ENCODE results near the gene IKBKG. TPM values are rescaled to one million over a fixed set of nuclear protein-coding genes. Genes with fewer than 3 reads are reported as not detected.
"Not testable (repeated sequence)": the region's sequence is repeated elsewhere in the genome, so short reads cannot be mapped to it uniquely, and the experiment has no call there.

IKBKG gene
- total RNA-seq, 2 experiments from 2014 or later = 51.1 to 56.0 TPM

DNA sequence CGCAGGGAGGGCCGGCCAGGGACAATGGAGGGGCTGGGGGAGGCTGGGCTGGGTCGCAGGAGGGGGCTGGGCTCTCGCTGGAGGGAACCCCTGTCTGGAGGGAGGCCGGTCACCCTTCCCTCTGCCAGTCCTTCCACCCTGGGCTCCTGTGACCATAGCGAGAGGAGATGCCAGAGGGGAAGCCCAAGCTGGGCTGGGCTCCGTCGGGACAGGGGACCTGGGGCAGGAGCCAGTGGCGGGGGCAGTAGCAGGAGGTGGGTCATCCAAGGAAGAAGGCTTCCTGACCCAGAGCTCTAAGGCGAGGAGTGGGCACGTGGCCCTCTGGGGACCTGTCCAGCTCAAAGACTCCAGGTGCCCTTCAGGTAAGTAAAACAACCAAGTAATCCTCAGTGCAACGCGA, 54.8 kb downstream of the IKBKG start:
- Mint-ChIP-seq H3K9me3 (ENCODE audit: insufficient read depth) (no peaks in the 10 kb centered on the region), H3K27me3 (ENCODE audit: low read depth) (no peaks in the 10 kb centered on the region), H3K36me3 (ENCODE audit: low read depth) (no peaks in the 10 kb centered on the region), H3K4me1 (ENCODE audit: low read depth) (peaks cover 23% of the 10 kb centered on the region), H3K27ac (no peak overlapping the region), H3K4me3 (no peak overlapping the region)
- ChIA-PET POLR2A (no interaction called here), CTCF (no interaction called here)
- DNase-seq (no peak), ATAC-seq (no peak)

GRCh38 chrX:154602766-154603437, 55.5 kb downstream of the IKBKG start:
- DNase-seq = no peak
- H3K27me3 Mint-ChIP-seq (ENCODE audit: low read depth) = no peaks in the 10 kb centered on the region
- no peaks in the 10 kb centered on the region for H3K36me3 Mint-ChIP-seq (ENCODE audit: low read depth)
- ChIA-PET CTCF (no interaction called here), POLR2A (no interaction called here)
- no peak overlapping the region for H3K4me3 Mint-ChIP-seq
- no peak for ATAC-seq
- no peaks in the 10 kb centered on the region for H3K9me3 Mint-ChIP-seq (ENCODE audit: insufficient read depth)
- peaks cover 23% of the 10 kb centered on the region for H3K4me1 Mint-ChIP-seq (ENCODE audit: low read depth)
- no peak overlapping the region for H3K27ac Mint-ChIP-seq

- DNase-seq (no peak), ATAC-seq (no peak)
- Mint-ChIP-seq H3K4me3 (no peak overlapping the region), H3K9me3 (ENCODE audit: insufficient read depth) (no peaks in the 10 kb centered on the region), H3K27ac (no peak overlapping the region), H3K27me3 (ENCODE audit: low read depth) (no peaks in the 10 kb centered on the region), H3K4me1 (ENCODE audit: low read depth) (peaks cover 23% of the 10 kb centered on the region), H3K36me3 (ENCODE audit: low read depth) (no peaks in the 10 kb centered on the region)
- ChIA-PET CTCF (no interaction called here), POLR2A (no interaction called here)
These were observed 56.3 kb downstream of the IKBKG start for GRCh38 chrX:154603438-154604430.

GRCh38 chrX:154605566-154605965, 58.1 kb downstream of the IKBKG start:
- no peaks in the 10 kb centered on the region for H3K36me3 Mint-ChIP-seq (ENCODE audit: low read depth)
- CTCF ChIA-PET = no interaction called here
- no peaks in the 10 kb centered on the region for H3K27me3 Mint-ChIP-seq (ENCODE audit: low read depth)
- no peak for ATAC-seq
- no peak for DNase-seq
- peaks cover 12% of the 10 kb centered on the region for H3K4me1 Mint-ChIP-seq (ENCODE audit: low read depth)
- POLR2A ChIA-PET = no interaction called here
- H3K9me3 Mint-ChIP-seq (ENCODE audit: insufficient read depth) = no peaks in the 10 kb centered on the region
- H3K4me3 Mint-ChIP-seq = no peak overlapping the region
- H3K27ac Mint-ChIP-seq = no peak overlapping the region

GRCh38 chrX:154607370-154607769, 60.0 kb downstream of the IKBKG start:
- H3K27me3 Mint-ChIP-seq (ENCODE audit: low read depth) = no peaks in the 10 kb centered on the region
- no peak for DNase-seq
- no peaks in the 10 kb centered on the region for H3K36me3 Mint-ChIP-seq (ENCODE audit: low read depth)
- peaks cover 12% of the 10 kb centered on the region for H3K4me1 Mint-ChIP-seq (ENCODE audit: low read depth)
- ATAC-seq = no peak
- ChIA-PET CTCF (no interaction called here), POLR2A (no interaction called here)
- no peak overlapping the region for H3K27ac Mint-ChIP-seq
- H3K4me3 Mint-ChIP-seq = no peak overlapping the region
- no peaks in the 10 kb centered on the region for H3K9me3 Mint-ChIP-seq (ENCODE audit: insufficient read depth)

- POLR2A ChIA-PET; H3K36me3 Mint-ChIP-seq (ENCODE audit: low read depth); H3K4me3 Mint-ChIP-seq; DNase-seq; H3K27ac Mint-ChIP-seq; H3K27me3 Mint-ChIP-seq (ENCODE audit: low read depth); CTCF ChIA-PET; H3K9me3 Mint-ChIP-seq (ENCODE audit: insufficient read depth); ATAC-seq: not testable (repeated sequence)
- peaks cover 12% of the 10 kb centered on the region for H3K4me1 Mint-ChIP-seq (ENCODE audit: low read depth)
These were observed 60.6 kb downstream of the IKBKG start for GRCh38 chrX:154607976-154608375.

DNA sequence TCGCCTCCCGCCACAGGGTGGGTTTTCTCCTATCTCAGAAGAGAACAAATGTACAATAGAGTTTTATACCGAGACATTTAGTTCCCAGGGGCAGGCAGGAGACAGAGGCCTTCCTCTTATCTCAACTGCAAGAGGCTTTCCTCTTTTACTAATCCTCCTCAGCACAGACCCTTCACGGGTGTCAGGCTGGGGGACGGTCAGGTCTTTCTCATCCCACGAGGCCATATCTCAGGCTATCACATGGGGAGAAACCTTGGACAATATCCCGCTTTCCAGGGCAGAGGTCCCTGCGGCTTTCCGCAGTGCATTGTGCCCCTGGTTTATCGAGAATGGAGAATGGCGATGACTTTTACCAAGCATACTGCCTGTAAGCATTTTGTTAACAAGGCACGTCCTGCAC, 61.4 kb downstream of the IKBKG start:
- H3K27me3 Mint-ChIP-seq (ENCODE audit: low read depth); H3K4me3 Mint-ChIP-seq; H3K9me3 Mint-ChIP-seq (ENCODE audit: insufficient read depth); CTCF ChIA-PET; ATAC-seq; H3K27ac Mint-ChIP-seq; POLR2A ChIA-PET; DNase-seq; H3K36me3 Mint-ChIP-seq (ENCODE audit: low read depth): not testable (repeated sequence)
- H3K4me1 Mint-ChIP-seq (ENCODE audit: low read depth) = peaks cover 12% of the 10 kb centered on the region

GRCh38 chrX:154611146-154611545, 63.7 kb downstream of the IKBKG start:
- H3K27ac Mint-ChIP-seq; H3K36me3 Mint-ChIP-seq (ENCODE audit: low read depth); POLR2A ChIA-PET; DNase-seq; ATAC-seq; H3K27me3 Mint-ChIP-seq (ENCODE audit: low read depth); H3K4me1 Mint-ChIP-seq (ENCODE audit: low read depth); H3K9me3 Mint-ChIP-seq (ENCODE audit: insufficient read depth); H3K4me3 Mint-ChIP-seq: not testable (repeated sequence)
- CTCF ChIA-PET = interaction anchor here (1.6 kb wide), 1 partner anchor 137 kb away, joined by 4 read pairs; no protein-coding TSS in a partner anchor

DNA sequence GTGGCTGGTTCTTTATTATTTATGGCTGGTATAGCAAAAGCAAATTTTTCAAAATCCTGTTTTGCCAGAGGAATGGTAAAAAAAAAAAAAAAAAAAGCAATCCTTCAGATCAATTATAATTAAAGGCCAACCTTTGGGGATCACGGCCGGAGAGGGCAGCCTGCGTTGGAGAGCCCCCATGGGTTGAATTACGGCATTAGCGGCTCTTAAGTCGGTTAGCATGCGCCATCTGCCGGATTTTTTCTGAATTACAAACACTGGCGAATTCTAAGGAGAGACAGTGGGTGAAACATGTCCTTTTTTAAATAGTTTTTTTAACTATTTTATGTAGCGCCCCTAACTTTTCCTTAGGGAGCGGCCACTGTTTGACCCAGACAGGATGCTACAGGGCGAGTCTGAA, 66.2 kb downstream of the IKBKG start:
- POLR2A ChIA-PET; H3K27me3 Mint-ChIP-seq (ENCODE audit: low read depth); H3K4me3 Mint-ChIP-seq; ATAC-seq; H3K9me3 Mint-ChIP-seq (ENCODE audit: insufficient read depth); H3K36me3 Mint-ChIP-seq (ENCODE audit: low read depth); DNase-seq; H3K27ac Mint-ChIP-seq; H3K4me1 Mint-ChIP-seq (ENCODE audit: low read depth); CTCF ChIA-PET: not testable (repeated sequence)

Other genes with a start within 250 kb of the IKBKG start
- gene FLNA, start 173.0 kb upstream of the IKBKG start, total RNA-seq = 1,000 to 10,000 TPM; 1,371 to 1,454 TPM
- 10 to 100 TPM; 65.9 to 66.0 TPM for gene EMD, start 168.3 kb upstream of the IKBKG start, total RNA-seq
- gene RPL10, start 149.2 kb upstream of the IKBKG start, total RNA-seq = 1,000 to 10,000 TPM; 2,758 to 2,862 TPM
- 10 to 100 TPM; 22.5 to 26.5 TPM for gene DNASE1L1, start 138.4 kb upstream of the IKBKG start, total RNA-seq
- 10 to 100 TPM; 76.5 to 77.4 TPM for gene TAFAZZIN, start 136.1 kb upstream of the IKBKG start, total RNA-seq
- 10 to 100 TPM; 41.5 to 43.5 TPM for gene ATP6AP1, start 118.9 kb upstream of the IKBKG start, total RNA-seq
- 10 to 100 TPM; 92.7 to 95.5 TPM for gene GDI1, start 110.5 kb upstream of the IKBKG start, total RNA-seq
- gene FAM50A, start 103.5 kb upstream of the IKBKG start, total RNA-seq = 10 to 100 TPM; 62.7 to 63.5 TPM
- gene PLXNA3, start 89.3 kb upstream of the IKBKG start, total RNA-seq = 10 to 100 TPM; 48.9 to 53.6 TPM
- gene LAGE3, start 68.3 kb upstream of the IKBKG start, total RNA-seq = 10 to 100 TPM; 49.6 to 51.0 TPM
- 10 to 100 TPM; 52.1 to 54.0 TPM for gene UBL4A, start 61.0 kb upstream of the IKBKG start, total RNA-seq
- 10 to 100 TPM; 29.1 to 30.8 TPM for gene SLC10A3, start 57.0 kb upstream of the IKBKG start, total RNA-seq
- 10 to 100 TPM; 28.5 to 31.6 TPM for gene FAM3A, start 31.4 kb upstream of the IKBKG start, total RNA-seq
- gene G6PD, start 774 bp upstream of the IKBKG start, total RNA-seq = 100 to 1,000 TPM; 133 to 135 TPM
- gene CTAG1A, start 37.5 kb downstream of the IKBKG start, total RNA-seq = not detected
- gene CTAG1B, start 71.7 kb downstream of the IKBKG start, total RNA-seq = not detected
- gene CTAG2, start 106.0 kb downstream of the IKBKG start, total RNA-seq = not detected
- gene GAB3, start 203.5 kb downstream of the IKBKG start, total RNA-seq = 10 to 100 TPM in 1 of 2 experiments, 1 to 10 TPM in 1; 9.9 to 10.3 TPM
- 10 to 100 TPM; 76.0 to 82.8 TPM for gene DKC1, start 215.2 kb downstream of the IKBKG start, total RNA-seq

Measured in activated CD8-positive, alpha-beta T cell treated with anti-CD3 and anti-CD28 coated beads, Interleukin-2, amount 10 ng/mL, durations not matched to agents 7 days and 5 days (primary cell).